ENCODE data around the gene MBD5.

The MBD5 gene

DNA sequence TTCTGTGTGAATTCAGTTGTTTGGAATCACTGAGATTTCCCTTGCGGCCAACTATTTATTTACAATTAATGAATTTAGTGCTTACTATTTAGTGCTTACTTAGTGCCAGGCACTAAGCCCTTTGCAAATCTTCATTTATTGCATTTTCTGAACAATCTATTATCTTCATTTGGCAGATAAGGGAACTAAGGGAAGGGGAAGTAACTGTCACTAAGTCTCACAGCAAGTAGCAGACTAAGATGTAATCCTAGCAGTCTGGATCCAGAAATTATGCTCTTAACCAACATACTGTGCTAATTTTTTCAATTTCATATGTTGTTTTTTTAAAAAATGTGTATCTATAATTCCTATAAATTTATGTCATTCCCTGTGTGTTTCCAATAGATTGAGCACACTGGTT lies 409.2 kb downstream of the MBD5 start:
- no peak overlapping the region for H3K4me3 Mint-ChIP-seq
- H3K27ac Mint-ChIP-seq, result no peak overlapping the region
- peaks cover 4% of the 10 kb centered on the region for H3K36me3 Mint-ChIP-seq
- no peaks in the 10 kb centered on the region for H3K27me3 Mint-ChIP-seq
- peaks cover 16% of the 10 kb centered on the region for H3K4me1 Mint-ChIP-seq (ENCODE audit: low read depth)
- peaks cover 4% of the 10 kb centered on the region for H3K9me3 Mint-ChIP-seq (ENCODE audit: low read depth)

DNA sequence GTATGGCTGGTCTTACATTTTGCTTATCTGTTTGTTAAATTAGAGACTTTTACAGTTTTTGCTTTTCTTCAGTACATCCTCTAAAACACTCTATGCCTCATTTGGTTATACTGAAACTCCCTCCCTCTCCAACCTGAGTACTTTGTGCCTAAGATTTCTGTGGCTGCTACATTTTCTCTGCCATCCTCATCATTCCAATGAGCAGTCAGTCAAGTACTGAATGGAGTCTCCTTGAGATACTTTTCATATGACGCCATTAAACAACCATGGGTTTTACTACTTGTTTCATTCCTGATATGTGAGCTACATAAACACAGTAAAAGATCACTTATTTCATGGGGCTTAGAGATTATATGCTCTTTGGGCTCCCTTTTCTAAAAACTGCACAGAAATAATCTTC lies 427.0 kb downstream of the MBD5 start:
- no peaks in the 10 kb centered on the region for H3K9me3 Mint-ChIP-seq (ENCODE audit: low read depth)

DNA sequence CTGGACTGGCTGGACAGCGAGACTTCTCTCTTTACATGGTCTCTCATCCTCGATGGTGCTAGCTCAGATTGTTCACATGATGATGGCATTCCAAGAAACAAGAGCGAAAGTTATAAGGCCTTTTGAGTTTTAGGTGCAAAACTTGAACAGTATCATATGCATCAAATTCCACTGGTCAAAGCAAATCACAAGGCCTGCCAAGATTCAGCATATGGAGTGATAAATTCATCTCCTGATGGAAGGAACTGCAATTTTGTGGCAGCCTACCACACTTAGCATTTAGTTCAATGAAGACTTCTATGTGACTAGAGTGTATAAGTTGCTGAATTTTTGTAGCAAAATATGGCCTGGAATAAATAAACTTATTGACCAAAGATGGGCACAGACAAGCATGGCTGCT lies 429.6 kb downstream of the MBD5 start:
- no peak overlapping the region for H3K27ac Mint-ChIP-seq

More for the DNA sequence above, 427.0 kb downstream of the MBD5 start:
- H3K4me3 Mint-ChIP-seq, result no peak overlapping the region
- H3K27ac Mint-ChIP-seq, result no peak overlapping the region
- H3K4me1 Mint-ChIP-seq (ENCODE audit: low read depth), result no peaks in the 10 kb centered on the region
- H3K36me3 Mint-ChIP-seq, result peaks cover 10% of the 10 kb centered on the region
- no peaks in the 10 kb centered on the region for H3K27me3 Mint-ChIP-seq

DNA sequence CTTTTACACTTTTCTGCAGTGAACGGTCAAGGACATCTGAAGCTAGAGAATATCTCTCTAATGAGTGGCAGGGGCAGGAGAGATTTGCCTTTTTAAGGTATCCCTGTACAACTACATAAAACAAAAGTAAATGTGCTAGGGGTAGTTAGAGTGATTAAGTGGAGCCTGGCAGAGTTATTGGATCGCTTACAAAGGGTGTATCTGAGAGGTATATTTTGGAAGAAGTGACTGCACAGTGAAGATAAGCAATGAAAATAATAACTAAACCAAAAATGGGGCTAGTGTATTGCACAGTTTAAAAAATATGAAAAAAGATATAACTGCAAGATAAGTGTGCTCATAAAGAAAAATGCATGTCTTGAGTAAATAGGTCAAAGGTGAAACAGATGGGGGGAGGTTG lies 430.2 kb downstream of the MBD5 start:
- no peaks in the 10 kb centered on the region for H3K9me3 Mint-ChIP-seq (ENCODE audit: low read depth)
- peaks cover 4% of the 10 kb centered on the region for H3K36me3 Mint-ChIP-seq

More for the DNA sequence above, 429.6 kb downstream of the MBD5 start:
- Mint-ChIP-seq H3K4me3 (no peak overlapping the region), H3K36me3 (peaks cover 5% of the 10 kb centered on the region), H3K9me3 (ENCODE audit: low read depth) (no peaks in the 10 kb centered on the region), H3K4me1 (ENCODE audit: low read depth) (no peaks in the 10 kb centered on the region), H3K27me3 (no peaks in the 10 kb centered on the region)

DNA sequence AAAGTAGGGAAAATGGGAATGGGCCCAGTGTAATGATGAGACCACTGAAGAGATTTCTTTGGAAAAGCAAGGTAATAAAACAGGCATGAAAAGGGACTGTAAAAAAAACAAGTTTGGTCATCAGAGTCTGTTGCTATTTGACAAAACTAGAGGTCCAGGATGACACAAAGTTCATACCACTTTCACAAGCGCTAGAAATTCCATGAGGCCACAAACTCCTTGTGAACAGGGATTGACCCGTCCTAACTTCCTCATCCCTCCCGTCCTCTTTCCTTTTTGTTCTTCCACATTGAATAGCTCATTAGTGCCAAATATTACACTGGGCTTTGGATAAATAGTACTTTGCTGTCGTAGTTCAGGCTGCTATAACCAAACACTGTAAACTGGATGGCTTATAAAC lies 434.9 kb downstream of the MBD5 start:
- Mint-ChIP-seq H3K4me3 (no peak overlapping the region), H3K4me1 (ENCODE audit: low read depth) (no peaks in the 10 kb centered on the region), H3K9me3 (ENCODE audit: low read depth) (no peaks in the 10 kb centered on the region), H3K36me3 (peaks cover 7% of the 10 kb centered on the region), H3K27me3 (no peaks in the 10 kb centered on the region), H3K27ac (no peak overlapping the region)

More for the DNA sequence above, 430.2 kb downstream of the MBD5 start:
- Mint-ChIP-seq H3K4me1 (ENCODE audit: low read depth) (no peaks in the 10 kb centered on the region), H3K4me3 (no peak overlapping the region), H3K27ac (no peak overlapping the region), H3K27me3 (no peaks in the 10 kb centered on the region)

DNA sequence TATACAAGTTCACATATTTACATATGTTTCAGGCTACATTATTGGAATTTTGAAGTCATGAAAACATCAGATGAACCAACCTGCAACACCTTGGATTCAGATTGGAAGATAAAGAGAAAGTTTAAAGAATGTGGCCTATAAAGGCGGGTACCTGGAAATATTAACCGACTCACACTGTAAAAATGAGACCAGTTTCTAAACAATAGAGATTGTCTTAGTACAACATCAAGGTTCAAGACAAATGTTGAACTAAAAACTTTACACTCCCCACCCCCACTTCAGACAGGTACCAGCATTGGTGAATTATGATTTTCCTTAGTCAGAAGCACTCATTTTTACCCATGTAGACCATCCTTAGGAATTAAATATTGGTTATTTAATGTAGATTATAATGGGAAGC lies 437.3 kb downstream of the MBD5 start:
- Mint-ChIP-seq H3K27me3 (no peaks in the 10 kb centered on the region), H3K4me3 (no peak overlapping the region), H3K36me3 (peaks cover 7% of the 10 kb centered on the region), H3K27ac (no peak overlapping the region), H3K9me3 (ENCODE audit: low read depth) (no peaks in the 10 kb centered on the region), H3K4me1 (ENCODE audit: low read depth) (no peaks in the 10 kb centered on the region)

DNA sequence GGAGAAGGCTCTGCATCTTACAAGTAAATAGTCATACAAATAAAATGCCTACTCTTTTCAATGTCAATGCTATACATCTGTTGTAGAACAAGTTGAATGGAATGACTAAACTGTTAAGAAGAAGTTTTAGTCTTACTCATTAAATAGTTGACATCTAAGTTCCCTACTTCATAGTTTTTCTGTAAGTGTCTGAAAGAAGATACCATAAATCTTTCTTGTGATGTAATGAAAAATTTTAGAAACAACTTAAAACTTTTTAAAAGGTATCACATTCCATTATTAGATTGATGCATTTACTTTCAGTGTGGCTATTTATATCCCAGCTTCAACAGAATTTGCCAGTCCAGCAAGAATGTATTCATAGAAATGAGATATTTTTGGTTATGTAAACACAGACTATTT lies 438.5 kb downstream of the MBD5 start:
- Mint-ChIP-seq H3K27me3 (no peaks in the 10 kb centered on the region), H3K36me3 (peaks cover 10% of the 10 kb centered on the region), H3K4me3 (no peak overlapping the region), H3K4me1 (ENCODE audit: low read depth) (no peaks in the 10 kb centered on the region), H3K9me3 (ENCODE audit: low read depth) (no peaks in the 10 kb centered on the region), H3K27ac (no peak overlapping the region)

DNA sequence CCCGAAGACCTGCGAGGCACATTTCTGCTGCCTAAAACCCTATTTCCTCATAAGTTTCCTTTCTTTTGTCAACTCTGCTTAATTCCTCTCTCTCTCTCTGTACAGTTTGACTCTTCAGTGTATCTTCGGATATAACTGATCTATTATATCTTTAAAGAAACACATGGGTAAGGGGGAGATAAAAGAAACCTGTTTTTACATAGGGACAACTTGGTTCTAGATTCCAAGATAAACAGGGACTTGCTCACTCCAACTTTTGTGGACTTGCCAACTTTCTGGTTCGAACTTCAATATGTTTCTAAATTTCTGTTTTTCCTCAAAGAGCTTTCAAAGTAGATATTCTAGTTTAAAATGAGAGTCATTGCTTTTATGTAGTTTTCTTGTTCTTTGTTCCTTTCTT lies 441.0 kb downstream of the MBD5 start:
- H3K27ac Mint-ChIP-seq, result no peak overlapping the region
- H3K9me3 Mint-ChIP-seq (ENCODE audit: low read depth), result no peaks in the 10 kb centered on the region
- H3K4me3 Mint-ChIP-seq, result no peak overlapping the region
- H3K36me3 Mint-ChIP-seq, result peaks cover 10% of the 10 kb centered on the region
- no peaks in the 10 kb centered on the region for H3K4me1 Mint-ChIP-seq (ENCODE audit: low read depth)
- no peaks in the 10 kb centered on the region for H3K27me3 Mint-ChIP-seq

DNA sequence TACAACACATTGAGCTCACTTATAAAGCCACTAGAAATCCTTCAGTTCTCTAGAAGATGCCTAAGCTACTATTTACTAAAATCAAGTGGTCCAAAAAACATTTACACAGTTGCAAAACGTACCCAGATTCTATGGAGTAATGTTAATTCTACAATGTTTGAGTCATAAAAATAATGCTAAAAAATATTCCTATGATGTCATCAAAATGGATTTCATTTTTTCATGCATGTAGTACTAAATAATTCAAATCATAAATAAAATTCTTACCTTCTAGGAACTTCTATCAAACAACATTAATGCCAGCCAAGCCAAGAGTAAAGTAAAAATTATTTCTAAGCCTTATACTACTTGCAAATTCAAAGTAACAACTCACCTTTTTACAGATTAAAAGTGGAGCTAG lies 454.7 kb downstream of the MBD5 start:
- H3K27ac Mint-ChIP-seq, result no peak overlapping the region
- H3K36me3 Mint-ChIP-seq, result no peaks in the 10 kb centered on the region
- H3K4me1 Mint-ChIP-seq (ENCODE audit: low read depth), result peaks cover 3% of the 10 kb centered on the region
- no peaks in the 10 kb centered on the region for H3K27me3 Mint-ChIP-seq
- H3K9me3 Mint-ChIP-seq (ENCODE audit: low read depth), result no peaks in the 10 kb centered on the region
- H3K4me3 Mint-ChIP-seq, result no peak overlapping the region

DNA sequence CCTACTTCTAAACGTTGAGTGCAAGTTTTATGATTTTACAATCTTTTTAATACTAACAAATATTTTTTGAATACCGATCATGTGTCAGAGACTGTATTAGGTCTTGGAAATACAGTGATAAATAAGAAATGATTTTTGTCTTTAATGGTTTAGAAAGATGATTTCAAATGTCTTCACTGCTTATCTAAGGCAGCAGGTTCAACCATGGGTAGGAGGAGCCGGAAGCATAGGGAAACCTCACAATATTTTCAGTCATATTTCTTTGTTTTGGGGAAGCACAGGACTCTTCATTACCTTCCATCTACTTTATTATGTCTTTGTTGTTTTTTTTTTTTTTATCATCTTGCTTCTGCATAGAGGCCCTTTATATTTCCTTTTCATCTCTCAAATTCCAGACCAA lies 458.5 kb downstream of the MBD5 start:
- H3K27ac Mint-ChIP-seq, result no peak overlapping the region

DNA sequence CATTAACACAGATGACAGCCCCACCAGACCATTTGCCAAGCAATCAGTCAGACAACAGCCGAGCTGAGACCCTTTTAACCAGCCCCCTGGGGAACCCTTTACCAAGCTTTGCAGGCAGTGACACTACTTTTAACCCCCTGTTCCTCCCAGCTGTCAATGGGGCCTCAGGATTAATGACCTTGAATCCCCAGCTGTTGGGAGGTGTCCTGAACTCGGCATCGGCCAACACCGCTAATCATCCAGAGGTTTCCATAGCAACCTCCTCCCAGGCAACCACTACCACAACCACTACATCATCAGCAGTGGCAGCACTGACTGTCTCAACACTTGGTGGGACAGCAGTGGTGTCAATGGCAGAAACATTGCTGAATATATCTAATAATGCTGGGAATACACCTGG lies 462.8 kb downstream of the MBD5 start:
- H3K27me3 Mint-ChIP-seq, result no peaks in the 10 kb centered on the region
- H3K9me3 Mint-ChIP-seq (ENCODE audit: low read depth), result no peaks in the 10 kb centered on the region
- H3K4me3 Mint-ChIP-seq, result no peak overlapping the region
- H3K27ac Mint-ChIP-seq, result no peak overlapping the region
- H3K4me1 Mint-ChIP-seq (ENCODE audit: low read depth), result peaks cover 3% of the 10 kb centered on the region
- H3K36me3 Mint-ChIP-seq, result peaks cover 18% of the 10 kb centered on the region

More for the DNA sequence above, 458.5 kb downstream of the MBD5 start:
- H3K4me1 Mint-ChIP-seq (ENCODE audit: low read depth), result peaks cover 3% of the 10 kb centered on the region
- peaks cover 7% of the 10 kb centered on the region for H3K36me3 Mint-ChIP-seq
- no peaks in the 10 kb centered on the region for H3K9me3 Mint-ChIP-seq (ENCODE audit: low read depth)
- no peak overlapping the region for H3K4me3 Mint-ChIP-seq
- H3K27me3 Mint-ChIP-seq, result no peaks in the 10 kb centered on the region

DNA sequence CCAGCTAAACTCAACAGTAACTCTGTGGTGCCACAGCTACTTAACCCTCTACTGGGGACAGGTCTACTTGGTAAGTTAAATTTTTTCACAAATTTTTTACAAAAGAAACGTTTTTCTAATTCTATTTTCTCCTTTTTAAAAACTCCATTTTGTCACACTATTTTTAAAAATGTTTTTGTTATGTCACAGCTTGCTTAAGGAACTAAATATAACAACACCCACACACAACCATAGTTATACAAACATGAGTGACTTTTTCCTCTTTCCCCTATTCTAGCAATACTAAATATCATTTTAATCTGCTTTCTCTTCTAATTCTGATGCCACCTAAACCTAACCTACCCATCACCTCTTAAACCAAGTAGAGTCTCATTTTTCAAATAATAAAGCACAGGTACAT lies 463.2 kb downstream of the MBD5 start:
- Mint-ChIP-seq H3K27me3 (no peaks in the 10 kb centered on the region), H3K36me3 (peaks cover 21% of the 10 kb centered on the region), H3K4me3 (no peak overlapping the region), H3K9me3 (ENCODE audit: low read depth) (no peaks in the 10 kb centered on the region), H3K4me1 (ENCODE audit: low read depth) (peaks cover 3% of the 10 kb centered on the region), H3K27ac (no peak overlapping the region)

DNA sequence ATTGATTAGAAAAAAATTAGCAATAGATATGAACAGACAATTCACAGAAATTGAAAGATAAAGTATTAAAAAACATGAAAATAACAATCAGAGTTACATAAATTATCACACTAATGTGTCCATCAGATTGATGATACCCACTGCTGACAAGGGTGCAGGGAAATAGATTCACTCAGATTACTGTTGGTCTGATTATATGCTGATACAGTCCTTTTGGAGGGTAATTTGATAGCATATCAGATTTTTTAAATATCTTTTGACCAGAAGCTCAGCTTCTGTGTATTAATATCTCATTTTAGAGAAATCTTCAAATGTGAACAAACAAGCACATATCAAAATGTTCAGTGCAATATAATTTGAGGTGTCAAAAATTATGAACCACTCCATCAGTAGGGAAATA lies 465.8 kb downstream of the MBD5 start:
- Mint-ChIP-seq H3K36me3 (peaks cover 34% of the 10 kb centered on the region), H3K9me3 (ENCODE audit: low read depth) (no peaks in the 10 kb centered on the region), H3K27me3 (no peaks in the 10 kb centered on the region), H3K4me3 (no peak overlapping the region), H3K27ac (no peak overlapping the region), H3K4me1 (ENCODE audit: low read depth) (no peaks in the 10 kb centered on the region)

DNA sequence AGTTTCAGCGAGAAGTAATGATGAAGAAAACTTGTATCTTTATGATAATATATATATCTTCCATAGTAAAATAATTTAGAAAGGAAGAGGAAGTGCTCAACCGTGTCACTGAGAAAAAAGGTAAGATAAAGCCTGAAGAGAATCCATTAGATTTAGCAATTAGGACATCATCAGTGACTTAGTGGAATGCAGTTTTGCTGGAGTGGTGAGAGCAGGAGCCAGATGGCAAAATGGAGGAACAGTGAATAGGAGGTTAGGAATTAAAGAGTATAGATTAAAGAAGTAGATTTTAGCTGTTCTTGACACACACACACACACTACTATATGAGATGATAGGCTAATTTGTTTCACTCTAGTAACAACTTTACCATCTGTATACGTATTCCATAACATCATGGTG lies 466.5 kb downstream of the MBD5 start:
- Mint-ChIP-seq H3K4me1 (ENCODE audit: low read depth) (no peaks in the 10 kb centered on the region), H3K27me3 (no peaks in the 10 kb centered on the region), H3K36me3 (peaks cover 34% of the 10 kb centered on the region), H3K4me3 (no peak overlapping the region), H3K9me3 (ENCODE audit: low read depth) (no peaks in the 10 kb centered on the region), H3K27ac (no peak overlapping the region)

DNA sequence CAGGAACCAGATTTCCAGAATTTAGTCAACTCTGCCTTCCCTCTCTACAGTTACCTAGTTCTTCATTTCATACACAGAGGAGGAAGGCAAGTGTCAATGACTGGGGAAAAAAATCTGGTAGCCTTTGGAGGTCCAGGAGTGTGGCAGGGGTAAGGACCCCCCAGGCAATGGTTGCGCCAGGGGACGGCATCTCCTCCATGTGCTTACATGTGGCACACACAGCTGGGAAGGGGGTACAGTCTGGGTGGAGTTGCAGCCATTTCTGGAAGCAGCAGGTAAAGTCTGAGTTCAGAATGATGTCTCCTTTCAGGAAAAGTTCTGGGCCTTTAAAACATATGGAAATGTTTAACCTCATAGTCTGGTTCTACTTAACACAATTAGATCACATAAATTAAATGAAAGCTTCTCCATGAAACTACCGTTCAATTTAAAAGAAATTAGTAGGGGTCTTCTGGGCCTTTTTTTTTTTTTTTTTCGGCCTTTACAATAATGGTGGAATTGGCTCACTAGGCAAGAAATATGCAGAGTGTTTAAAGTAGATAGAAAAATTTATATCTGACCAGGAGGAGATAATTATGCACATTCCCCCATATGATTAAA lies 470.0 kb downstream of the MBD5 start:
- Mint-ChIP-seq H3K27me3 (no peaks in the 10 kb centered on the region), H3K27ac (no peak overlapping the region), H3K36me3 (peaks cover 31% of the 10 kb centered on the region), H3K4me3 (no peak overlapping the region), H3K4me1 (ENCODE audit: low read depth) (peaks cover 4% of the 10 kb centered on the region), H3K9me3 (ENCODE audit: low read depth) (no peaks in the 10 kb centered on the region)

DNA sequence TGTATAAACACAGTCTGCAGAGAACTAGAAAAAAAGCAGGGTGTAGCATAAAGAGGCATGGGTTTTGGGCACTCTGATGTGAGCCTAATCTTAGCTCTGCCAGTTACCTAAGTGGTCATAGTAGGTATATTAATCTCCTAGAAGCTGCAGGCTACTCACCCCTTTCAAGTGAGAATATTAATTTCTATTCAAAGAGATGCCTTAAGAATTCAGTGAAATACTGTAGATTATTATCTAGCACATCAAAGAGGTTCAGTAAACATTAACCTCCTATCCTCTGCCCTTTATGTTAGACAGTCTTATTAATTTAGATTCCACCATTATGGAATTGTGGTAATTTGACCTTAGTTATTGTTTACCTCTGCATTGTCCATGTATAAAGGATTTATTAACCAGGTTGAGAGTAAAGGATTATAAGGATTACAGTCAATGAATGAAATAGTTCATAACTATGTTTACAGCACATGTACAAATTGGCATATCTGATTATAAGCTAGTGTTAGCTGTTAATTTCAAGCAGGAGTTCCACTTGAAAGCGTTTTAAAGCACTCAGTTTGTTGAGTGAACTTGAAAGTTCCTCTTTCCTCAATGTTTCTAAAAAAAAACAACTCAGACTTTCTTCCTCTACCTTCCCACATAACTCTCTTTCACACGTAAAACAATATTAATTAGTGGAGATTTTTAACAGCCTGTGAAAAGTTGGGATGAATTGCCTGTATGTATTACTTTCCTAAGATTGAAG lies 473.1 kb downstream of the MBD5 start:
- Mint-ChIP-seq H3K27me3 (no peaks in the 10 kb centered on the region), H3K4me1 (ENCODE audit: low read depth) (peaks cover 10% of the 10 kb centered on the region), H3K4me3 (no peak overlapping the region), H3K36me3 (peaks cover 18% of the 10 kb centered on the region), H3K27ac (no peak overlapping the region), H3K9me3 (ENCODE audit: low read depth) (no peaks in the 10 kb centered on the region)
